GM23248 (cell line): ENCODE measurements around the gene VPS41.

Experiments used
- EZH2 ChIP-seq: fragments of 200-600 bp; sonication (generic); IDR thresholded peaks from 2 replicates; pipeline ENCODE4 v1.6.1; 2018; ENCODE audit warnings: antibody characterized with exemption, mild to moderate bottlenecking; ENCODE audit not compliant: insufficient read depth, poor library complexity, severe bottlenecking
- EZH2phosphoT487 ChIP-seq: fragments of 200-600 bp; sonication (generic); IDR thresholded peaks from 2 replicates; pipeline ENCODE4 v1.6.1; 2018; ENCODE audit warnings: antibody characterized with exemption, moderate library complexity, mild to moderate bottlenecking, low read depth; ENCODE audit not compliant: insufficient read depth

- no peak for TF ChIP-seq EZH2
- TF ChIP-seq EZH2phosphoT487, result no peak
Observed at GRCh38 chr7:38813768-38814167, 95.2 kb downstream of the VPS41 start.
